HG02623 (cell line): ENCODE results near the gene C1QTNF1.

Experiments
- ATAC-seq: cut with Tn5 transposase; IDR thresholded peaks from one replicate; pipeline ENCODE4 v1.9.1; 2021; ENCODE audit warnings: moderate library complexity; ENCODE audit not compliant: unreplicated experiment

C1QTNF1 gene

GRCh38 chr17:78992542-78993212 is 31.3 kb upstream of the C1QTNF1 start:
- ATAC-seq = no peak

GRCh38 chr17:78993241-78993956 is 30.6 kb upstream of the C1QTNF1 start:
- ATAC-seq = no peak

GRCh38 chr17:78993981-78994671 is 29.8 kb upstream of the C1QTNF1 start:
- ATAC-seq = no peak

GRCh38 chr17:78995022-78995760 is 28.8 kb upstream of the C1QTNF1 start:
- no peak for ATAC-seq

GRCh38 chr17:78995761-78996451 is 28.1 kb upstream of the C1QTNF1 start:
- ATAC-seq = no peak

- no peak for ATAC-seq
These were observed 27.2 kb upstream of the C1QTNF1 start for GRCh38 chr17:78996781-78997201.

GRCh38 chr17:78997231-78997741 is 26.7 kb upstream of the C1QTNF1 start:
- ATAC-seq = no peak

- ATAC-seq = no peak
These were observed 26.1 kb upstream of the C1QTNF1 start for GRCh38 chr17:78997881-78998280.

GRCh38 chr17:78998311-78999055 is 25.5 kb upstream of the C1QTNF1 start:
- ATAC-seq = no peak

GRCh38 chr17:78999056-78999768 is 24.8 kb upstream of the C1QTNF1 start:
- no peak for ATAC-seq

GRCh38 chr17:78999947-79000395 is 24.0 kb upstream of the C1QTNF1 start:
- no peak for ATAC-seq

- no peak for ATAC-seq
These were observed 23.4 kb upstream of the C1QTNF1 start for GRCh38 chr17:79000396-79001189.

- no peak for ATAC-seq
These were observed 22.6 kb upstream of the C1QTNF1 start for GRCh38 chr17:79001190-79002020.

- no peak for ATAC-seq
These were observed 21.7 kb upstream of the C1QTNF1 start for GRCh38 chr17:79002291-79002690.

- no peak for ATAC-seq
These were observed 21.0 kb upstream of the C1QTNF1 start for GRCh38 chr17:79002796-79003593.

GRCh38 chr17:79003661-79004411 is 20.1 kb upstream of the C1QTNF1 start:
- no peak for ATAC-seq
